GM21737 (cell line): ENCODE results near the gene OR3A1.
"Not testable (repeated sequence)": the region's sequence is repeated elsewhere in the genome, so short reads cannot be mapped to it uniquely, and the experiment has no call there.

ENCODE experiments used
- ATAC-seq: cut with Tn5 transposase; IDR thresholded peaks from one replicate; pipeline ENCODE4 v1.9.1; 2021; ENCODE audit warnings: mild to moderate bottlenecking, moderate library complexity; ENCODE audit not compliant: unreplicated experiment

The OR3A1 gene, protein sequence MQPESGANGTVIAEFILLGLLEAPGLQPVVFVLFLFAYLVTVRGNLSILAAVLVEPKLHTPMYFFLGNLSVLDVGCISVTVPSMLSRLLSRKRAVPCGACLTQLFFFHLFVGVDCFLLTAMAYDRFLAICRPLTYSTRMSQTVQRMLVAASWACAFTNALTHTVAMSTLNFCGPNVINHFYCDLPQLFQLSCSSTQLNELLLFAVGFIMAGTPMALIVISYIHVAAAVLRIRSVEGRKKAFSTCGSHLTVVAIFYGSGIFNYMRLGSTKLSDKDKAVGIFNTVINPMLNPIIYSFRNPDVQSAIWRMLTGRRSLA

DNA sequence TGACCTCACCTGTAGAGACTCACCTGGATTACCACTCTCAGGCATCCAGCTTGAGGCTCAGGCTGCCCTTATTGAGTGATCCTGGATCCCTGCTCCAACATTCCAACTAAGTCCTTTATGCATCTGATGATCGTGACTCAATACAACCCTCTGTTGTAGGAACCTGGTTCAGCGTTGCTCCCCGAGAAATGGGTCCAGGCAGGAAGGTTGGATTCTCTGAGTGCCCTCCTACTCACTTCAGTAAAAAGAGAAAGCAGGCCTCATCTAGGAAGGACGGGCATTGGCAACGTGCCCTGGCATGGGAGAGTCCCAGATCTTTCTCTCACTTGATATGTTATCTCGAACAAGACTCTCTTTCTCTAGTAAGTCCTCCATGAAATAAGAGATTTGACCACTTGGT, at the start of gene OR3A1:
Gene OR3A1 (minus strand): TSS at position 101 of the 400 bp plus-strand sequence. CDS start 5,778 bp downstream, outside the sequence.
- ATAC-seq: no peak

DNA sequence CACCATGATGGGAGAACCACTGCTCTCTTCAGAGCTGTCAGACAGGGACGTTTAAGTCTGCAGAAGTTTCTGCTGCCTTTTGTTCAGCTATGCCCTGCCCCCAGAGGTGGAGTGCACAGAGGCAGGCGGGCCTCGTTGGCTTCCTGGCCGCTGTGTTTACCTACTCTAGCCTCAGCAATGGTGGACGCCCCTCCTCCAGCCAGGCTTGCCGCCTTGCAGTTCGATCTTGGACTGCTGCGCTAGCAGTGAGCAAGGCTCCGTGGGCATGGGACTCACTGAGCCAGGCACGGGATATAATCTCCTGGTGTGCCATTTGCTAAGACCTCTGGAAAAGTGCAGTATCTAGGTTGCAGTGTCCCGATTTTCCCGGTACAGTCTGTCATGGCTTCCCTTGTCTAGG, 44.6 kb upstream of the OR3A1 start:
- ATAC-seq: not testable (repeated sequence)

- ATAC-seq: no peak
Measured at GRCh38 chr17:3335876-3336275, 37.7 kb upstream of the OR3A1 start.

- no peak for ATAC-seq
Measured at GRCh38 chr17:3318336-3318735, 20.2 kb upstream of the OR3A1 start.

GRCh38 chr17:3316836-3317235, 18.7 kb upstream of the OR3A1 start:
- ATAC-seq: no peak

DNA sequence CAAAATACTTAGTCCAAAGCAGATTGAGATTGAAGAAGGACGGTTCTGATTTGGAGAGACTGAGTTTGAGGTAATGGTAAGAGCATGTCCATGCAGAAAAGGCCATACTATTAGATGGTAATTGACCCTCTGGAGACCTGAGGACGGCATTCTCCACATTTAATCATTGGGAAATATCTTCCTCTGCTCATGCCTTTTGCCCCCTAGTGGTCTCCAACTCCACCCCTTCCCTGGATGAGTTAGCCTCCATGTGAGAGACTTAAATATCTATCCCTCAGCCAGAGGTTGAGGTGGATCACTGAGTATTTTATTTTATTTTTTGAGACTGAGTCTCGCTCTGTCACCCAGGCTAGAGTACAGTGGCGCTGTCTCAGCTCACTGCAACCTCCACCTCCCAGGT, 10.4 kb upstream of the OR3A1 start:
- no peak for ATAC-seq

GRCh38 chr17:3295632-3296031, 2.5 kb downstream of the OR3A1 start:
- no peak for ATAC-seq

DNA sequence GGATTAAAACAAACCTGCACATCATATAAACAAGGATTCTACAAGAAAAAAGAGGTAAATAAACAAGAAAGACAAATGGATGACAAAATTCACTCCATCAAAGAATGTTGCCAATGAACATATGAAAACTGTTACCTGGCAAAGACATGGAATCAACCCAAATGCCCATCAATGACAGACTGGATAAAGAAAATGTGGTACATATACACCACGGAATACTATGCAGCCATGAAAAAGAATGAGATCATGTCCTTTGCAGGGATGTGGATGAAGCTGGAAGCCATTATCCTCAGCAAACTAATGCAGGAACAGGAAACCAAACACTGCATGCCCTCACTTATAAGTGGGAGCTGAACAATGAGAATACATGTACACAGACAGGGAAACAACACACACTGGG, 4.6 kb downstream of the OR3A1 start:
- ATAC-seq: not testable (repeated sequence)

- ATAC-seq: no peak
Measured at GRCh38 chr17:3282901-3283300, 15.3 kb downstream of the OR3A1 start.

GRCh38 chr17:3276126-3276525, 22.0 kb downstream of the OR3A1 start:
- no peak for ATAC-seq

DNA sequence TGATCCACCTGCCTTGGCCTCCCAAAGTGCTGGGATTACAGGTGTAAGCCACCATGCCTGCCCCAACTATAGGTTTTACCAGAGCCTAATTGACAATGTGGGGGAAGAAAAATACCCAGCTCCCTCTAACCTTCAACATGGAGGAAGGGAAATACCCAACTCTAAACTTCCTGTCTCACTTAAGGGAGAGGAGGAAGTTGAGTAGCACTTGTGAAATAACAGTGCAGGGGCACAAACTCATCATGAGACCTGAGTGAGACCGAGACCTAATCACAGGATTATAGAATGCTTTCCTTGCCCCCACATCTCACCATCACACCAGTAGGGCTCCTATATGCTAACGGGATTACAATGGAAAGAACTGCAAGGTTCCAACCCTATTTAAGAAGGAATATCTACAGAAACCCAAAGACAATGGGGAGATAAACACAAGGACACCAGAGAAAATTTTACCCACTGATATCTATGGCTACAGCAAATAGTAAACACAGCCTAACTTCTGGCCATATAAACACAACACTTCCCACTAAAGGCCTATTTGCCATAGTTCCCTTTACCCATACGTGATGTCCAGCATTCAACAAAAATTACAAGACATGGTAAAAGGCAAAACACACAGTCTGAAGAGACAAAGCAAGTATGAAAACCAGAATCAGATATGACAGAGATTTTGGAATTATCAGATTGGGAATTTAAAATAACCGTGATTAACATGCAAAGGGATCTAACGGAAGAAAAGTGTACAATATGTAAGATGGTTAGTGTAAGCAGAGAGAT, 26.9 kb downstream of the OR3A1 start:
- no peak for ATAC-seq

GRCh38 chr17:3260600-3260999, 37.6 kb downstream of the OR3A1 start:
- no peak for ATAC-seq

DNA sequence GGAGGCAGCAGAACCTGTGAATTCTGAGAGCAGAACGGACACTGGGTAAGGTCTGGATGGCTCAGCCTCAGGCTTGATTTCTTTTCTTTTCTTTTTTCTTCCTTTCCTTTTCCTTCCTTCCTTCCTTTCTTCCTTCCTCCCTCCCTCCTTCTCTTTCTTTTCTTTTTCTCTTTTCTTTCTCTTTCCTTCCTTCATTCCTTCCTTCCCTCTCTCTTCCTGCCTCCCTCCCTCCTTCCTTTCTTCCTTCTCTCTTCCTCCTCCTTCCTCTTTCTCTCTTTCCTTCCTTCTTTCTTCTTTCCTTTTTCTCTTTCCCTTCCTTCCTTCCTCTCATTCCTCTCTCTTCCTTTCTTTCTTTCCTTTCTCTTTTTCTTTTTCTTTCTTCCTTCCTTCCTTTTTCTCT, 38.0 kb downstream of the OR3A1 start:
- no peak for ATAC-seq

GRCh38 chr17:3256575-3256974, 41.6 kb downstream of the OR3A1 start:
- ATAC-seq: no peak

- not testable (repeated sequence) for ATAC-seq
Measured at GRCh38 chr17:3249013-3249412, 49.1 kb downstream of the OR3A1 start.

DNA sequence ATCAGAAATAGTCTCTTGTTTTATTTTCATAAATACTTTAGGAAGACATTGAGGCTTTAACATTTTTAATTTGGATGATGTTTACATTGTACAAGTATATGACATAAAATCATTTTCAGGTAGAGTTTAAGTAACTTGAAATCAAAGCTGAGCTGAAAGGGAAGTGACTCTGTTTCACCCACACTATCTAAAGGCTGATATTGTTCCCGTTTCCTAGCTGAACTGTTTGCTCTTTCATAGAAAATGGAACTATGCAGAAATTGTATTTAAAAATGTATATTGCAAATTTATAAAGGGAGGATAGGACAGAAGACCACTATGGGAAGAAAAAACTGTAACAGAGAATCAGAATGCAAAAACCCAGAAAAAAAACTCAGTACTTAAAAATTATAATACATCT, 53.3 kb downstream of the OR3A1 start:
- ATAC-seq: not testable (repeated sequence)

DNA sequence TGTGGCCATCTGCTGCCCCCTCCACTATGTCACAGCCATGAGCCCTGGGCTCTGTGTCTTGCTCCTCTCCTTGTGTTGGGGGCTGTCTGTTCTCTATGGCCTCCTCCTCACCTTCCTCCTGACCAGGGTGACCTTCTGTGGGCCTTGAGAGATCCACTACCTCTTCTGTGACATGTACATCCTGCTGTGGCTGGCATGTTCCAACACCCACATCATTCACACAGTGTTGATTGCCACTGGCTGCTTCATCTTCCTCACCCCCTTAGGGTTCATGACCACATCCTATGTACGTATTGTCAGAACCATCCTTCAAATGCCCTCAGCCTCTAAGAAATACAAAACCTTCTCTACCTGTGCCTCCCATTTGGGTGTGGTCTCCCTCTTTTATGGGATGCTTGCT, 57.1 kb downstream of the OR3A1 start:
- not testable (repeated sequence) for ATAC-seq
